Mesodermal cell (in vitro differentiated cells): ENCODE measurements around the gene CCNY.

ENCODE experiments used
- H3K27ac ChIP-seq: 2 replicates; pipeline ENCODE4 v1.7.0; 2013; ENCODE audit warnings: mild to moderate bottlenecking, low read depth, low read length, moderate library complexity; ENCODE audit not compliant: severe bottlenecking
- H3K36me3 ChIP-seq: 2 replicates; pipeline ENCODE4 v1.7.1; 2013; ENCODE audit warnings: mild to moderate bottlenecking, low read length, moderate library complexity; ENCODE audit not compliant: control insufficient read depth, insufficient read depth
- H3K4me1 ChIP-seq: one replicate; pipeline ENCODE4 v1.7.1; 2013; ENCODE audit warnings: mild to moderate bottlenecking, low read length; ENCODE audit not compliant: insufficient read depth, control insufficient read depth, poor library complexity, severe bottlenecking
- H3K4me3 ChIP-seq: 2 replicates; pipeline ENCODE4 v1.7.0; 2013; ENCODE audit warnings: low read length, control low read depth, mild to moderate bottlenecking; ENCODE audit not compliant: insufficient read depth, poor library complexity, severe bottlenecking; ENCODE audit errors: extremely low read depth
- H3K9me3 ChIP-seq: 2 replicates; pipeline ENCODE4 v1.7.1; 2013; ENCODE audit warnings: mild to moderate bottlenecking, low read length, moderate library complexity; ENCODE audit not compliant: control insufficient read depth
- WGBS, 2 experiments: methylation state at CpG; one replicate each; pipeline ENCODE4 v1.1.5; 2013; ENCODE audit warnings: missing lambda C conversion rate in 2 of 2; ENCODE audit not compliant: insufficient coverage in 2 of 2; 5-methylcytosine and 5-hydroxymethylcytosine counted together

Gene CCNY

DNA sequence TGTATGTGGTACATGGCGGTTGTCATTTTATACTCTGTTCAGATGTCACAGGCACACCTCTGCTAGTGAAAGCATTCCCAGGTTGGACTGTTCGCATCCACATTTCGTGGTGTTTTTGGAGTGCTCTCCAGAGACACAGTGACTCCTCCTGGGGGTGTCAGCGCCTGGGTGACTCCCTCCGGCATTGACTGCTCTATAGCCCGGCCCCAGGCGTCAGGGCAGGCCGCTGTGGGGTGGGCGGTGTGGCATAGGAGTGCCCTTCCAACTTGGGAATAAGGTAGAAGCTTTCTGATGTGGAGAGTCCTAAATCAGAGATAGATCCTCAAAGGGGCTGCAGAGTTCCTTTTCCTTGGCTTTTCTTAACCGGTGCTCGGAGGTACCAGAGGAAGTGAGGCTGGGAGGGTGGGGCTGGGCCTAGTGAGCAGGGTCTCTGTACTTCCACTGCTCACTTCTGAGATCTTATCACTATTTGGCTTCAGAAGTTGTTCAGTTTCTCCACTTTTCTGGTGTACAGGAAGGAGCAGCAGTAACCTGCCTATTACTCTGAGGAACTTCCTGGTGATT, 32.3 kb downstream of the CCNY start:
- WGBS, 2 experiments = 93 to 96% methylated on average over 8 to 11 of the region's 11 CpGs
- Histone ChIP-seq H3K4me3 (no peak overlapping the region), H3K4me1 (peaks cover 25% of the 10 kb centered on the region), H3K36me3 (no peaks in the 10 kb centered on the region), H3K27ac (no peak overlapping the region), H3K9me3 (no peaks in the 10 kb centered on the region)

DNA sequence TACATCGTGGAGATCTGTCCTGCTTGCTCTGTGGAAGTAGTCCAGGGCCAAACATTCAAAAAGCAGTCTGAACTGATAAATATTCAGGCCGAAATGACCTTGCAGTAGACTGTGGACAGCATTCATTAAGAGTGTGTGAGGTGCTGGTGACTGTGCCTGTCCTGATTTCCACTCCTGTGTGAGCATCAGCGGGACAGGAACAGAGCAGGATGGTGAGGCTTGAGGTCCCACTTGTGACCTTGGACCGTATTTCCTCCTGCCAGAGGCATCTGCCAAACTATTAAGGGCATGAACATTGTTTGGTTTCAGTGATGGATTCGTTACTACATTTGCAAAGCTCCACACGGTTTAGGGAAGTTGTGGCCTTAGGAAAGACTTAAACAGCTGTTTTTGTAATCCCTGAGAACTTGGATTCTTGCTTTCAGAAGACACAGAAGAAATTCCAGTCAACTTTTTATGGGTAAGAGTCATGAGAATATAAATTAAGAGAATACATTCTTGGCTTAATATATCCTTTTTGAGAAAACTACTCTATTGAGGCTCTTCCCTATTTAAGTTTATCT, 32.8 kb downstream of the CCNY start:
- WGBS, 2 experiments = 89 to 92% methylated on average over 5 to 6 of the region's 6 CpGs
- Histone ChIP-seq H3K36me3 (no peaks in the 10 kb centered on the region), H3K4me3 (no peak overlapping the region), H3K4me1 (peaks cover 25% of the 10 kb centered on the region), H3K9me3 (no peaks in the 10 kb centered on the region), H3K27ac (no peak overlapping the region)

DNA sequence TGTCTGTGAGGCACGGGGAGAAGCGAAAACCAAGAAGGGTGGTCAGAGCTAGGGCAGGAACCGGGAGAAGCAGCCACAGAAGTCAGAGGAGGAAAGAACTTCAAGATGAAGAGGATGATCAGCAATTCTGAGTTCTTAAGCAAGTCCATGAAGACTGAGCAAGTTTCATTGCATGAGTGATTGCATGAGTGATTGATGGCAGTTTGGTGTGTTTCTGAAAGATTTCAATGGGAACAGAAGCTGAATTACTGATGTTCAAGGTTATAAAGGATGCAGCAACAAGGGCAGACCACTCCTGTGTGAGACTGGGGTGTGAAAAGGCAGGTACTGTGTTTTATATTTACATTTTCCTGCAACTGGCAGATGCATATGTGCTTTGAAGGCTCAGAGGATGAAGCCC, 35.4 kb downstream of the CCNY start:
- H3K27ac ChIP-seq = no peak overlapping the region
- H3K36me3 ChIP-seq = no peaks in the 10 kb centered on the region
- no peaks in the 10 kb centered on the region for H3K9me3 ChIP-seq
- 89 to 95% methylated on average over 3 of the region's 3 CpGs for WGBS, 2 experiments
- H3K4me1 ChIP-seq = peaks cover 25% of the 10 kb centered on the region
- no peak overlapping the region for H3K4me3 ChIP-seq

DNA sequence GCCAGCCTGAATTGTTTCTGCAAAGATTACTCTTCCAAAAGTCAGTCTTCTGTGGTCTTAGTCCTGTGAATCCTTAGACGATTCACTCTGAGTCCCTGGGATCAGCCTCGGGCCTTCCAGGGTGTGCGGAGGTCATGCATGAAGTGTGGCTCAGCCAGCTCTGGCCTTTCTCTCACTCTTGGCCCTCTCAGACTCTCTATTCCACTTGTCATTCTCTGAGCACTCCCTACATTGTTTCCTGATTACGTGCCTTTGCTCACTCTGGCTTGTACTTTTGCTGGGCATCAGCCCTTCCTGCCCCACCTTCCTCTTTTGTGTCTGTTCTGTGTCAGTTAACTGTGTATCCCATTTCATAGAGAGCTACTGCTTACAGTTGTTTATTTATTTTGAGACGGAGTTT, 36.0 kb downstream of the CCNY start:
- Histone ChIP-seq H3K9me3 (no peaks in the 10 kb centered on the region), H3K36me3 (no peaks in the 10 kb centered on the region), H3K4me3 (no peak overlapping the region), H3K4me1 (peaks cover 23% of the 10 kb centered on the region), H3K27ac (peak overlapping the region; percentile 24)
- 85 to 92% methylated on average over 4 to 5 of the region's 5 CpGs for WGBS, 2 experiments

DNA sequence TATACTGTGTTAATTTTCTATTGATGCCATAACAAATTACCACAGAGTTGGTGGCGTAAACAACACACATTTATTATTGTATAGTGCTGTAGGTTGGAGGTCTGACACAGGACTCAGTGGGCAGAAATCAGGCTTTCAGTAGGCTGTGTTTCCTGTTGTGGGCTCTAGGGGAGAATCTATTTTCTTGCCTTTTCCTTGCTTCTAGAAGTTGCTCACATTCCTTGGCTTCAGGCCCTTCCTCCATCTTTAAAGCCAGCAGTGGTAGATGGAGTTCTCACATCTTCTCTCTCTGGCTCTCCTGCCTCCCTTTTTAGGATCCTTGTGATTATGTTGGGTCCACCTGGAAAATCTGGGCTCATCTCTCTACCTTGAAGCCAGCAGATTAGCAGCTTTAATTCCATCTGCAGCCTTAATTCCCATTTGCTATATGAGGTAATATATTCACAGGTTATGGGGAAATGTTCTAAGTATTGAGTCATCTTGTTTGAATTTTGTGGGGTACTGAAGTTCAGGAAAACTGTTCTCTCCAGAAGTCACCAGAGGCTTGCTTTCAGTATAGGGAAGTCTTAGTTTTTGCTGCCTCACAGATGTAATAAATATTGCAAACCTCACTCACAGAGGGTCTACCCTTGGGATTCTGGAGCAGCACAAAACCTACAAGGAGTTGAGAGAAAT, 38.9 kb downstream of the CCNY start:
- no peak overlapping the region for H3K4me3 ChIP-seq
- peaks cover 29% of the 10 kb centered on the region for H3K4me1 ChIP-seq
- no peaks in the 10 kb centered on the region for H3K9me3 ChIP-seq
- no CpG with 5 or more reads among the region's 1 CpG for WGBS, 2 experiments
- H3K36me3 ChIP-seq = no peaks in the 10 kb centered on the region
- H3K27ac ChIP-seq = no peak overlapping the region

DNA sequence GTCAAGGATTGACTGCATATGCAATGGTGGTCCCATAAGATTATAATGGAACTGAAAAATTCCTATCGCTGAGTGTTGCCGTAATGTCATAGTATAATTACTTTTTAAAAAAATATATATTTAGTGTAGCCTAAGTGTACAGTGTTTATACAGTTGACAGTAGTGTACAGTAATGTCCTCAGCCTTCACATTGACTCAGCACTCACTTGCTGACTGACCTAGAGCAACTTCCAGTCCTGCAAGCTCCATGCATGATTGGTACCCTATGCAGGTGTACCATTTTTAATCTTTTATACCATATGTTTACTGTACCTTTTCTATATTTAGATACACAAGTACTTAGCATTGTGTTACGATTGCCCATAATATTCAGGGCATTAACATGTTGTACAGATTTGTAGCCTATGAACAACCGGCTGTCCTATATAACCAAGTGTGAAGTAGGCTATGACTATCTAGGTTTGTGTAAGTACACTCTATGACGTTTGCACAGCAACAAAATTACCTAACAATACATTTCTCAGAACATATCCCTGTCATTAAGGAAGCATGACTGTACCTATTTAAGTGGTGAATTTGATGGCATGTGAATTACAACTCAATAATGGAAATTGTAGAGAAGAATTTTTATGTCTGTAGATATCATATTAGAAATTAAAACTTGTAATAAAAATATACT, 40.9 kb downstream of the CCNY start:
- Histone ChIP-seq H3K36me3 (no peaks in the 10 kb centered on the region), H3K4me1 (peaks cover 27% of the 10 kb centered on the region), H3K9me3 (no peaks in the 10 kb centered on the region), H3K27ac (no peak overlapping the region), H3K4me3 (no peak overlapping the region)
- no CpG with 5 or more reads among the region's 5 CpGs for WGBS, 2 experiments

DNA sequence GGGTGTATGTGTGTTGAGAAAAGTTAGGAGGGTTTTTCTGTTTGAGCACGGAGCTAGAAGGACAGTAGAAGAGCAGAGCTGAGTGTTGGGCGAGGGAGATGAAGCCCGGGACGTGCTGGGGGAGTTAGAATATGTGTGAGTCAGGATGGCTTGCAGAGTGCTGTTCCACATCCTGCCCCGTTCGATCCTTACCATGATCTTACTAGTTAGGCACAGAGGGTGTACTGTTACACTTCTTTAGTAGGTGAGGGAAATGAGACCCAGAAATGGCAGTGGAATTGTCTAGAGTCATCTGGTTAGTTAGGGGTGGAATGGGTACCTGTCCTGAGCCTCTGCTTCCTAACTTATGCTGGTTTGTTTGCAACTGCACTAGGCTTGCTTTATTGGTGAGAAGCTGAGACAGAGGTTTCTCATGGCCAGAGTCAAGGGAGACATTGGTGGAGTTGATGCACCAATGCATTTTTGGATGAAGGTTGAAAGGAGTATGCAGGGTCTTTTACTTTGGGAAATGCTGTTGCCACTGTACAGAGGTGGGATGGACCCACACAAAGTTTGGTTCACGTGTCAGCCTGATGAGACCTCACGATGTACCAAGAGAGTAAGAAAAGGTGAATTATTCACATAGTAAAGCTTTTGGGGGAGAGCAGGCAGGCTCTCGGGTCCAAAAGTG, 42.4 kb downstream of the CCNY start:
- 75 to 77% methylated on average over 4 to 7 of the region's 9 CpGs for WGBS, 2 experiments
- Histone ChIP-seq H3K4me1 (peaks cover 26% of the 10 kb centered on the region), H3K36me3 (no peaks in the 10 kb centered on the region), H3K4me3 (no peak overlapping the region), H3K9me3 (no peaks in the 10 kb centered on the region), H3K27ac (peak overlapping the region; percentile 81)

DNA sequence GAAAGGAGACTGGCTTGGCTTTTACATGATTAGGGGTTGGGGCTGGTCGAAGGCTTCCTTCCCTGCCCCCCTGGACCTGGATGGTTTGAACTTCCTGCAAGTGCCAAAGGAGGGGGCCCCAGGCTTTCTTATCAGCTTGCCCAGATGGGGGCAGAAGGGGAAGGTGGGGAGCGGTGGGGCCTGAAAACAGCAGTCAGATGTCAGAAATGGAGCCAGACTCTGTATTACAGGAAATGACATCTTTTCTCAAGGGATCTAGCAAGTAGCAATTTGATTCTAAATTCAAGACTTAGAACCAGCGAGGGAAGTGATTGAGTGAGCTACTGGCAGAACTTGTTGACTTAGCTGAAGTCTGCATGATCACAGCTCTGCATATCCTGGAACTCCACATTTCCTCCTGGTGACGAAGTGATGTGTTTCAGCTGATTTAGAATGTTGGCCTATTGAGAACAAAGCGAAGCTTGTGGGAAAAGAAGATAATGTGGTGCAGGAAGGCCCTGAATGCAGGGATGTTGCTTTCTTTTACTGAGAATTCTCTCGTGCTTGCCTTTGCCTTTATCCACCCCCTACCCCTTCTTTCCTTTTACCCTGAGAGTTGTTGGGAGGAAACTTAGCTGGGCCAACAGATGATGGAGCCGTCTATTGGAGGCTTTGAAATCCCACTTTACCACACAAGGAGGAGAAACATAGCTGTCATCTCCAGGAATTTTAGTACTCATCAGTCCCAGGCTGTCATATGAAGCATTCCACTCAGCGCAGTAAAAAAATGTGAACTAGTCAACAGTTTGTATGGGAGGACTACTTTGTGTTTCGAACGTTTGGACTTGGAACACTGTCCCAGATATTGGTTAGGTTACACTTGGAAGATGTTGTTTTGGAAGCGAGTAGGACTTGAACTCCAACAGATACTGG, 43.2 kb downstream of the CCNY start:
- Histone ChIP-seq H3K4me1 (peaks cover 26% of the 10 kb centered on the region), H3K9me3 (no peaks in the 10 kb centered on the region), H3K27ac (peak overlapping the region; percentile 81), H3K4me3 (no peak overlapping the region), H3K36me3 (peaks cover 1% of the 10 kb centered on the region)
- WGBS, 2 experiments = 72 to 80% methylated on average over 7 to 8 of the region's 11 CpGs

DNA sequence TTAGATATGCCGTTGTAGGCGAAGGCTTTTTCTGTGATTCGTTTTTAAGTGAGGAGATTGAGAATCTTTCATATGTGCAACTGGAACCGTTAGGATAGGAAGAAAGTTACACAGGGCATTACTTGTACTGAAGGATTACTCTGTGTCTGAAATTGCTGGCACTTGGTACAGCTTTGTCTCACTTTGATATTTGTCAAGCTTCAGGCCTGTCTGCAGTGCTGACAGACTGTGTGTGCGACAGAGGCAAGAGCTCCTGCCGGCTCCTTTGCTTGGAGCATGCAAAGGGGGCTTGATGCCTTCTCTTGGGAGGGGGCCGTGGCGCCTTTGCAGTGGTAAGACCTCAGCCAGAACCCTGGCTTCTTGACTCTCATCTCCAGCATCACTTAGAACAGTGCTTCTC, 45.8 kb downstream of the CCNY start:
- 91 to 94% methylated on average over 8 of the region's 8 CpGs for WGBS, 2 experiments
- Histone ChIP-seq H3K9me3 (no peaks in the 10 kb centered on the region), H3K4me1 (peaks cover 29% of the 10 kb centered on the region), H3K36me3 (peaks cover 3% of the 10 kb centered on the region), H3K4me3 (no peak overlapping the region), H3K27ac (no peak overlapping the region)
